Endothelial cell of umbilical vein (primary cell): ENCODE data around the gene RTN4RL1. TPM values are rescaled to one million over a fixed set of nuclear protein-coding genes. Genes with fewer than 3 reads are reported as not detected.

Experiments
- BruUV-seq: library from RNA; stranded (reverse); fragments of 400-500 nt; replicated peaks from 2 replicates; lab custom pipeline; 2021; lab: Mats Ljungman, UMichigan
- CTCF ChIA-PET: fragments of 300-600, 350-600 bp; sonication (Branson Sonifier 250); formaldehyde crosslinking; loops from one replicate; lab custom pipeline; 2021; ENCODE audit warnings: antibody characterized with exemption, inconsistent platforms; lab: Charles Lee
- POLR2A ChIA-PET: fragments of 300-600, 350-600 bp; sonication (Branson Sonifier 250); formaldehyde crosslinking; loops from one replicate; lab custom pipeline; 2021; ENCODE audit warnings: antibody characterized with exemption, inconsistent platforms; lab: Charles Lee
- DNase-seq: peaks from one replicate; pipeline ENCODE4 v3.0.0-alpha.2; 2011; ENCODE audit warnings: low read depth, low spot score
- FAIRE-seq: peaks from 2 replicates; lab custom pipeline; 2011; peaks lifted over from hg19 to GRCh38; lab: Jason Lieb, UNC
- H2AFZ ChIP-seq: 2 replicates; pipeline ENCODE4 v1.6.0; 2012; ENCODE audit warnings: low read depth, low read length, control low read depth, inconsistent platforms
- H3K27ac ChIP-seq: 2 replicates; pipeline ENCODE4 v1.5.1; 2011; ENCODE audit warnings: low read depth, mild to moderate bottlenecking, control low read depth, low read length, moderate library complexity; ENCODE audit not compliant: insufficient read depth
- H3K27me3 ChIP-seq, 2 experiments: 2 replicates each; pipeline versions ENCODE4 v1.6.0 to v1.6.1; 2011; ENCODE audit warnings: low read length in 2 of 2, mixed read lengths in 1 of 2; ENCODE audit not compliant: control insufficient read depth in 2 of 2, insufficient read depth in 2 of 2
- H3K36me3 ChIP-seq, 2 experiments: 2 replicates in 1 of 2; 3 replicates in 1 of 2; pipeline ENCODE4 v1.5.1; 2011; ENCODE audit warnings: low read length in 2 of 2, mild to moderate bottlenecking in 1 of 2, moderate library complexity in 1 of 2; ENCODE audit not compliant: control insufficient read depth in 2 of 2, insufficient read depth in 2 of 2; ENCODE audit errors: extremely low read depth in 1 of 2
- H3K4me1 ChIP-seq: 3 replicates; pipeline ENCODE4 v1.5.1; 2011; ENCODE audit warnings: mild to moderate bottlenecking, low read length; ENCODE audit not compliant: control insufficient read depth, insufficient read depth; ENCODE audit errors: extremely low read depth
- H3K4me2 ChIP-seq: 2 replicates; pipeline ENCODE4 v1.6.1; 2011; ENCODE audit warnings: low read length, control low read depth, mixed read lengths; ENCODE audit not compliant: insufficient read depth
- H3K4me3 ChIP-seq, 3 experiments: fragments of 200-600 bp in 1 of 3; sonication (generic), shearing (Covaris generic) in 1 of 3; replicated peaks in 1 of 3; 2 replicates each; pipeline ENCODE4 v1.5.1; 2011 to 2016; ENCODE audit warnings: control low read depth in 3 of 3, low read length in 3 of 3, mild to moderate bottlenecking in 2 of 3, inconsistent platforms in 1 of 3, low read depth in 1 of 3, moderate library complexity in 1 of 3; ENCODE audit not compliant: insufficient read depth in 1 of 3
- H3K79me2 ChIP-seq: 2 replicates; pipeline ENCODE4 v1.6.0; 2012; ENCODE audit warnings: low read length, inconsistent platforms; ENCODE audit not compliant: control insufficient read depth, insufficient read depth
- H3K9ac ChIP-seq: replicated peaks from 2 replicates; pipeline ENCODE3; 2011; ENCODE audit warnings: low read length, control low read depth; ENCODE audit not compliant: insufficient read depth; ENCODE audit errors: extremely low read depth
- H3K9me1 ChIP-seq: replicated peaks from 3 replicates; pipeline ENCODE4 v1.6.0; 2011; ENCODE audit warnings: mild to moderate bottlenecking, low read length; ENCODE audit not compliant: control insufficient read depth, insufficient read depth; ENCODE audit errors: extremely low read depth
- H3K9me3 ChIP-seq: replicated peaks from 2 replicates; pipeline ENCODE4 v1.5.1; 2012; ENCODE audit warnings: low read length, inconsistent platforms; ENCODE audit not compliant: control insufficient read depth, insufficient read depth
- H4K20me1 ChIP-seq: replicated peaks from 2 replicates; pipeline ENCODE3; 2011; ENCODE audit warnings: mild to moderate bottlenecking, low read length; ENCODE audit not compliant: control insufficient read depth, insufficient read depth; ENCODE audit errors: extremely low read depth
- CTCF ChIP-seq, 2 donors: IDR thresholded peaks; 1 replicate in 1 of 2; 2 replicates in 1 of 2; pipeline ENCODE4 v1.5.1; 2011; ENCODE audit warnings: low read length in 2 of 2, mild to moderate bottlenecking in 2 of 2, moderate library complexity in 2 of 2, control low read depth in 1 of 2, inconsistent platforms in 1 of 2, low read depth in 1 of 2; ENCODE audit not compliant: insufficient read depth in 1 of 2; ENCODE audit errors: extremely low read depth in 1 of 2
- EZH2 ChIP-seq: IDR thresholded peaks from 2 replicates; pipeline ENCODE4 v1.6.1; 2012; ENCODE audit warnings: borderline replicate concordance, low read depth, mild to moderate bottlenecking, moderate library complexity, low read length, inconsistent platforms; ENCODE audit not compliant: severe bottlenecking
- FOS ChIP-seq: IDR thresholded peaks from 2 replicates; pipeline ENCODE4 v1.6.1; 2011; ENCODE audit warnings: mild to moderate bottlenecking, low read length, moderate library complexity, borderline replicate concordance; ENCODE audit not compliant: insufficient read depth
- GATA2 ChIP-seq: IDR thresholded peaks from 2 replicates; pipeline ENCODE4 v1.7.0; 2011; ENCODE audit warnings: low read depth, mild to moderate bottlenecking, moderate library complexity, mixed read lengths, low read length; ENCODE audit not compliant: insufficient read length, insufficient read depth
- JUN ChIP-seq: IDR thresholded peaks from 2 replicates; pipeline ENCODE4 v1.6.1; 2011; ENCODE audit warnings: borderline replicate concordance, low read depth; ENCODE audit not compliant: insufficient read length, insufficient read depth
- MAX ChIP-seq: IDR thresholded peaks from 2 replicates; pipeline ENCODE4 v1.6.1; 2011; ENCODE audit not compliant: insufficient read depth, insufficient read length
- MYC ChIP-seq: IDR thresholded peaks from one replicate; pipeline ENCODE4 v1.6.1; 2011; ENCODE audit warnings: mild to moderate bottlenecking, low read depth, low read length
- POLR2A ChIP-seq: IDR thresholded peaks from 2 replicates; pipeline ENCODE4 v1.6.1; 2012; ENCODE audit warnings: low read depth, mild to moderate bottlenecking, control low read depth, low read length
- POLR2AphosphoS5 ChIP-seq: IDR thresholded peaks from 2 replicates; pipeline ENCODE4 v1.6.1; 2012; ENCODE audit warnings: low read depth, mild to moderate bottlenecking, control low read depth, low read length, moderate library complexity; ENCODE audit not compliant: insufficient read depth
- dilution Hi-C: fragments of 300-500 bp; cut with MboI; formaldehyde crosslinking; loops from one replicate; pipeline ENCODE4 v1.15.0; 2019; ENCODE audit warnings: low sequenced_read_pairs; ENCODE audit not compliant: extremely low pct_ligation_motif_present
- intact Hi-C: fragments of 100-400 bp; cut with micrococcal nuclease; formaldehyde crosslinking; loops from one replicate; pipeline ENCODE4 v1.10.0; 2022
- polyA plus RNA-seq, 4 experiments: library from polyadenylated mRNA; depleted of rRNA in 3 of 4; stranded (reverse) in 3 of 4; unstranded in 1 of 4; fragments of >200 nt; gene quantifications; 2 replicates each; pipeline versions ENCODE4 v1.2.1 to v1.2.3, GENCODE V29; 2011 to 2012; ENCODE audit warnings: missing spikeins in 1 of 4
- total RNA-seq: library from RNA; stranded (reverse); gene quantifications from 2 replicates; pipeline ENCODE4 v1.2.3, GENCODE V29; 2021

The RTN4RL1 gene
- total and polyA plus RNA-seq, 2 donors (not counting 3 experiments of a cell fraction or from before 2014, with no cell fraction given): 0.04 TPM; not detected in 1

- dilution Hi-C loops: no loop called here
- H3K4me3 ChIP-seq: no peak overlapping the region
- no peaks in the 10 kb centered on the region for H4K20me1 ChIP-seq
- H3K27me3 ChIP-seq: peaks cover 0 to 1% of the 10 kb centered on the region in 2 experiments
- no peaks in the 10 kb centered on the region for H3K36me3 ChIP-seq
- ChIA-PET POLR2A (no interaction called here), CTCF (no interaction called here)
- H3K4me1 ChIP-seq: no peaks in the 10 kb centered on the region
- DNase-seq (no peak), FAIRE-seq (no peak)
- H3K9me3 ChIP-seq: no peaks in the 10 kb centered on the region
- H3K27ac ChIP-seq: no peak overlapping the region
- H3K79me2 ChIP-seq: no peaks in the 10 kb centered on the region
- BruUV-seq: no TSS peak
- no peak for TF ChIP-seq GATA2
- TF ChIP-seq MAX: no peak
- no peak overlapping the region for H3K4me2 ChIP-seq
- no peak overlapping the region for H3K9ac ChIP-seq
- no peak overlapping the region for H2AFZ ChIP-seq
- intact Hi-C loops: no loop called here
- no peaks in the 10 kb centered on the region for H3K9me1 ChIP-seq
Observed at GRCh38 chr17:1945621-1946020, 79.5 kb downstream of the RTN4RL1 start.

- H3K4me1 ChIP-seq: no peaks in the 10 kb centered on the region
- H3K9ac ChIP-seq: no peak overlapping the region
- no peaks in the 10 kb centered on the region for H3K27me3 ChIP-seq
- no peaks in the 10 kb centered on the region for H3K36me3 ChIP-seq
- no peak for TF ChIP-seq CTCF (IDR thresholded peaks at IDR 0.05; ENCODE audit: extremely low read depth in 1 of 2, insufficient read depth in 1 of 2, low read depth in 1 of 2, low read length in 2 of 2)
- TF ChIP-seq GATA2: no peak
- TF ChIP-seq MYC: no peak
- TF ChIP-seq EZH2: no peak
- no peak for TF ChIP-seq MAX
- no peak for TF ChIP-seq POLR2A
- TF ChIP-seq JUN: no peak
- no peak for TF ChIP-seq FOS
- TF ChIP-seq POLR2AphosphoS5: no peak
- no peaks in the 10 kb centered on the region for H3K9me3 ChIP-seq
- DNase-seq (no peak), FAIRE-seq (no peak)
- H3K9me1 ChIP-seq: no peaks in the 10 kb centered on the region
- no peak overlapping the region for H3K4me2 ChIP-seq
- intact Hi-C loops: no loop called here
- H3K79me2 ChIP-seq: no peaks in the 10 kb centered on the region
- H3K4me3 ChIP-seq: no peak overlapping the region
- BruUV-seq: no TSS peak
- H3K27ac ChIP-seq: no peak overlapping the region
- POLR2A ChIA-PET: no interaction called here
- no peaks in the 10 kb centered on the region for H4K20me1 ChIP-seq
- dilution Hi-C loops: no loop called here
- no peak overlapping the region for H2AFZ ChIP-seq
- CTCF ChIA-PET: no interaction called here
Observed at GRCh38 chr17:1943436-1943831, 81.7 kb downstream of the RTN4RL1 start.
